ENCODE data around the gene ARF1.

The ARF1 gene

GRCh38 chr1:228131766-228132165, 49.3 kb downstream of the ARF1 start:
- no peak for DNase-seq

DNA sequence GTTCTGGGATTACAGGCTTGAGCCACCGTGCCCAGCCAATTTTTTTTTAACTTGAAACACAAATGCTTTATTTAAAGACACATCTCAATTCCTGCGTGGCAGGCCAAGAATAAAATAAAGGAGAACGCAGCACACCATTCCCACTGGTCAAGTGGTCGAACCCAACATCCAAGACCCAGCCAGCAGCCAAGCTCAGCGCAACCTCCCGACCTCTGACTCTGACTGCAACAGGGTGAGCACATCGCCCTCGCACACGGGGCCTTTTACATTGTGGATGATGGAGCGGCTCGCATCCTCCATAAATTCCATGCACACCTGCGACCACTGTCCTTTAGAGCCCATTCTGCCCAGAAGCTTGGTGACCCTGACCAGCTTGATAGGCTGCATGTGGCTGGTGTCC, 52.1 kb downstream of the ARF1 start:
- DNase-seq: no peak

DNA sequence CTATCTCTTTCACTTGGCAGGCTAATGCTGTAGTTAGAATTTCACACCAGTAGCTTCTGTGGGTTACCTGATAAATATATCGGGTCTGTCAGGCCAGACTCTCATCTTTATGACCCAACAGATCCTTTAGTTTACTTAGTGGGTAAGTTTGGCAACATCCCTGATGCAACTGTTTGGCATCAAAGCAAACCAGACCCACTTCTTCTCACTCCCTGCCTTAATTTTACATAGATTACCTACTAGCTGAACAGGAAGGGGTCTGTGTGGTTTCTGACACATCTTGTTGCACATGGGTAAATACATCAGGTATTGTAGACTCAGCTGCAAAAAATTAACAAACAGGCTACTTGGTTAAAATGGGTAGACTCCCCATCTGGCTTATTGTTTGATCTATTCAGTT, 54.4 kb downstream of the ARF1 start:
- DNase-seq: no peak

DNA sequence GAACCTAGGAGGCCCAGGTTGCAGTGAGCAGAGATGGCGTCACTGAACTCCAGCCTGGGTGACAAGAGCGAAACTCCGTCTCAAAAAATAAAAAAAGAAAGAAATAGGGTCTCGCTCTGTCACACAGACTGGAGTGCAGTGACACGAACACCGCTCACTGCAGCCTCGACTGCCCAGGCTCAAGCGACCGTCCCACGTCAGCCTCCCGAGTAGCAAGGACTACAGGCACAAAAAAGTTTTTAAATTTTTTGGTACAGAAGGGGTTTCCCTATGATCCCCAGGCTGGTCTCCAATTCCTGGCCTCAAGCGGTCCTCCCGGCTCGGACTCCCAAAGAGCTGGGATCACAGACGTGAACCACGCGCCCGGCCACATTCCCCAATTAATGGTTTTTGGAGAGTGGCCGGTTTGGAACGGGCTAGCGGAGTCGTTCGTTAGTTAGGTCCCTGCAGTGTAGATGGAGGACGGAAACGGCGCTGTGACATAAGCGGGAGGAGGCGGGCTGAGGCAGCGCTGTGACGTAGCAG, 57.0 kb downstream of the ARF1 start:
- DNase-seq: no peak

DNA sequence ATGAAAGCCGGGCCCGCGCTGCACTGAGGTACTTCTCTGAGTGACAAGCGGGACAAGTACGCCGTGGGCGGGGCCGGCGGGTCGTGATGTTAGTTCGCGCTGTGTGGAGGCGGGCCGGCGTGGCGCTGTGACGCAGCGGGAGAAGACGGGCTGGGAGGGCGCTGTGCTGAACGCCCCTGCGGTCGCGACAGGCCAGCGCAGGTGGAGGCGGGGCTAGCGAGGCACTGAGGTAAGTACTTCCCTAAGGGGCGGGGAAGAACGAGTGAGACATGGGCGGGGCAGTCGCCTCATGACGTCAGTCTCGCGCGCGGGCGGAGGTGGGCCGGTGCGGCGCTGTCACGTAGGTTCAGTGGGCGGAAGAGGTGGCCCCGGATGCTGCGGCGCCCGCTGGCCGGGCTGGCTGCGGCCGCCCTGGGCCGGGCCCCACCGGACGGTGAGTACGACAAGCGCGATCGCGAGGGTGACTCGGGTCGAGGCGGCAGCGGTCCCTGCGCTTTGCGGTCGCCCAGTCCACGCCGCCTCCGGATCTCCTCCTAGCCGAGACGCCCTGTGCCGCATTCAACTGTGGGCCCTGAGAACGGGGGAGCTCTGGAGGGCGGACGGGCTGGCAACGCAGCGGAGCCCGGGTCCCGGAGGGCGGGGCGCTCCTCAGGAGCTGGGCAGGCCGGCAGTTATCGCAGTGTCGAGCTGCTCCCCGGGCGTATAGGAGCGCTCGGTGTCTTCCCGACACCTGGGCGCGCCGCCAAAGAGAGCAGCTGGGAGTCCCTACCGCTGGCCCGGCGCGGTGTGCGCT, 57.6 kb downstream of the ARF1 start, which contains the start of gene GUK1:
Gene GUK1, plus strand, starts transcription at position 349 of the 793 bp plus-strand sequence. Its CDS starts 24 bp downstream, at position 373.
- peak; percentile 93 for DNase-seq

DNA sequence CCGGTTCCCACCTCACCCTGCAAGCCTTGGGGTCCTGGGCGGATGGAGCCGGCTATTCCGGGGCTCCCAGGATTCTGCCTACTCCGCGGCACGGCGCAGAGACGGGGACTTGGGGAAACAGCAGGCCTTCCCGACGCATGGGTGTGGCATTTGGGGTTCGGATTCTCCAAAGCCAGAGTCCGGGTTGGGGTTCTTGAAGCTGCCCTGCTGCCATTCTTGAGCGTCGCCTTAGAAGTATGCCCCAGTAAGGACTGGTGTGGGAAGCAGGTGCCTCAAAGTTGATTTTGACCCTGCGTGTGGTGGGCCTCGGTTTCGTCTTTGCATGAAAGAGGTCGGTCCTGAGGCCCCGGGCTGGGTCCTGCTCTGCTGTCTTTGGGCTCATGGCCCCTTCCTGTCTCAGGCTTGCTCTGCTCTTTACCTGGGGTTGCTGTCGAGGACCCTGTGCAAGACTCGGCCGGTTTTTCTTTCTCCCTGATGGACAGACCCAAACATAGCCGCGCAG, 58.3 kb downstream of the ARF1 start:
- no peak for DNase-seq

GRCh38 chr1:228141226-228142044, 58.9 kb downstream of the ARF1 start:
- DNase-seq: no peak

- DNase-seq: no peak
Observed at GRCh38 chr1:228142155-228142691, 59.7 kb downstream of the ARF1 start.

DNA sequence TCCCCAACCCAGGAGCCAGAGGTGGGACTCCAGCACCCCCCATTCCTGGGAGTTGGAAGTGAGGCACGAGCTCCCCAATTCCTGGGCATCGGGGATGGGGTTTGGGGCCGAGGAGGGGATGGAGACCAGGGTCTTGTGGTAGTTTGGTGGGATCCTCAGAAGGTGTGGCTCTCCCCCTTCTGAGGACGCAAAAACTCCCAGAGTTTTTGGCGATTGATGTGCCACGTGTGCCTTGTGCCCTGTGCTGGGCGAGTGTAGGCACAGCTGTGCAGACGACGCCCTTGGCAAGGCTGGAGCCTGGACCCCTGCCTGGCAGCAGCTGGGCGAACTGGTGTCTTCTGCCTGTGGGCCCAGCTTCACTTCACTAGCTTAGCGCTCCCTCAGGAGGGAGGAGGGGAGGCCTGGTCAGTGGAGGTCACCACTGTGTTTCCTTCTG, 60.2 kb downstream of the ARF1 start:
- DNase-seq: no peak

DNA sequence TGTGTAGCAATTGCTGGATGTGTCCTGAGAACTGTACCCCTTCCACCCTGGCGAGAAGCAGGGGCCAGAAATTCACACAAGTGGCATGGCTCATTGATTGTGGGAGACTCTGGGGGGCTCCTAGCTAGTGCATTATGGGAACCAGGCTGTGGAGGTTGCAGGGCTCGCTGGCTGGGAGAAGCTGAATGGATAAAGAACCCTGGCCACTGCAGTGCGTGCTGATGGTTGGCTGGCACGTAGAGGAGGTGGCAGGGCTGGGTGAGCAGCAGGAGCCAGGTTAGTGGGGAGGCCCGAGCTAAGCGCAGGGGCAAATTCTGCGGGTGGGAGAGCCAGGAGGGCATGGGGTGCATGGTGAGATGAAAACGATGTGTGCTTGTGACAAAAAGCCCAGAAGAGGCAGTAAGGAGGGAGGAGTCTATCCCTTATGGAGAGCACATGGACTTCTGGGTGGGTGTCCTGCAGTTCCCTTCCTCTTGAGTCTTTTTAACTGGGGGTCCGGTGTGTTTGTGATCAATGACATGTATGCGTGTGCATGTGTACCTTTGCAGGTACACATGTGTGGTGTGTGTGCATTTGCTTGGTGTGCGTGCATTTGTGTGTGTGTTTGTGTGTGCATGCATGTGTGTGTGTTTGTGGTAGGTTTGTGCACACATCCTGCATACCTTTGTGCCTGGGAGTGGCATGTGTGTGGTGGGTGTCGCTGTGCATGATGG, 61.1 kb downstream of the ARF1 start:
- no peak for DNase-seq

GRCh38 chr1:228144193-228144992, 61.9 kb downstream of the ARF1 start:
- no peak for DNase-seq

- DNase-seq: no peak
Observed at GRCh38 chr1:228144993-228145343, 62.5 kb downstream of the ARF1 start.

DNA sequence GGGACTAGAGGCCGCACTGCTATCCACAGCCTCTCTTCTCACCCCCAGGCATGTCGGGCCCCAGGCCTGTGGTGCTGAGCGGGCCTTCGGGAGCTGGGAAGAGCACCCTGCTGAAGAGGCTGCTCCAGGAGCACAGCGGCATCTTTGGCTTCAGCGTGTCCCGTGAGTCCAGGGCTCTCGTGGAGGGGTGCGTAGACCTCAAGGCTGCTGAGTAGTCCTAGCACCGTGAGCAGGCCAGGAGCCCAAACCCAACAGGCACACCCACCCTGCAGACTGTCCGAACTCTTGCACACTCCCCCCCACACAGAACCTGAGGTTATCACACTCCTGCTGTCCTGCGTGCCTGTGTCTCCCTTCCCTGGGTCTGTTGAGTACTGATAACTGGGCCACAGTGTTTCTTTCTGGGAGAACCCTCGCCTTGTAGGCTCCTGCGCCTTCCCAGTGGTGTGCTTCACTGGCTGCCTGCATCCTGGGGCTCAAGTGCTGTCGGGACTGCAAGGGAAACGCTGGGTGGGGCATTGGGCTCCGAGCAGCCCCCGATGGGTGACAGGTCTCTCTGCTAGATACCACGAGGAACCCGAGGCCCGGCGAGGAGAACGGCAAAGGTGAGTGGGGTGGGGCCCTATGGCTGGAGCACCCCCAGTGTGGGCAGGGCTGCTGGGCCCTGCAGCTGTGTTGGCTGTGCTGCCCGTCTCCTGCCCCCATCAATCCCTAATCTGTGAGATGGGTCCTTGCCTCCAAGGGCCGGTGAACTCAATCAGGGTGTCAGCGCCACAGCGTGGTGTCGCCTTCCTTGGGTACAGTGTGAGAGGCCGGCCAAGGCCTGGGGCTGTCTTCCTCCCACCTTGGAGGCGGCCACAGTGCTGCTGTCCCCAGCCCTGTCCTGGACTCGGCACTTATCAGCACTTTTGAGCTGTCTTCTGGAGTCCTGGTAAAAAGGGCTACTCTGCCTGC, 63.2 kb downstream of the ARF1 start:
- no peak for DNase-seq

GRCh38 chr1:228146417-228147150, 64.1 kb downstream of the ARF1 start:
- no peak for DNase-seq

DNA sequence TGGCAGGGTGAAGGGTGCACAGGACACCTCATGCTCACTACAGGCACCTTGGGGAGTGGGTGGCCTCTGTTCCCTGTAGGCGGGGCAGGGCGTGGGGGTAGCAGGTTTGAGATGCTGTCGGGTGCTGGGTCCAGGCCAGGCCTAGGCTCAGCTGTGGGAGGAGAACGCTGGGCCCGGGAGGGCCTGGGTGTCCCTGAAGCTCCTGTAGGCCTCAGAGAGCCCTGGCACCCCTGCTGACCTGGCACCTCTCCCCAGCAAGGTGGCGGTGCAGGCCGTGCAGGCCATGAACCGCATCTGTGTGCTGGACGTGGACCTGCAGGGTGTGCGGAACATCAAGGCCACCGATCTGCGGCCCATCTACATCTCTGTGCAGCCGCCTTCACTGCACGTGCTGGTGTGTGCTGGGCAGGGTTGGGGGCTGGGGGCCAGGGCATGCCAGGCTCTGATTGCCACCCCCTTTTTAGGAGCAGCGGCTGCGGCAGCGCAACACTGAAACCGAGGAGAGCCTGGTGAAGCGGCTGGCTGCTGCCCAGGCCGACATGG, 64.7 kb downstream of the ARF1 start:
- no peak for DNase-seq

- DNase-seq: no peak
Observed at GRCh38 chr1:228147768-228148167, 65.3 kb downstream of the ARF1 start.

- no peak for DNase-seq
Observed at GRCh38 chr1:228148196-228148861, 65.8 kb downstream of the ARF1 start.

All from NCI-H1417 treated with DMSO at 0.1 percent for 48 hours (cell line).